Right lobe of liver (tissue), 6 donors: ENCODE data around the gene ADARB1. TPM values are rescaled to one million over a fixed set of nuclear protein-coding genes. Genes with fewer than 3 reads are reported as not detected.

ENCODE experiments used
- ATAC-seq, 4 donors: fragments of 200-7000 bp; cut with Tn5 transposase; one replicate each; pipeline ENCODE4 v1.9.1; 2020; ENCODE audit warnings: mild to moderate bottlenecking in 4 of 4, moderate library complexity in 4 of 4
- DNase-seq, 3 donors: peaks; one replicate each; pipeline ENCODE4 v3.0.0-alpha.2; 2020
- H3K27ac ChIP-seq, 3 donors: fragments of 200-600 bp; one replicate each; pipeline ENCODE4 v1.8.0; 2022
- H3K27me3 ChIP-seq, 2 donors: fragments of 200-600 bp; one replicate each; pipeline ENCODE4 v1.8.0; 2022
- H3K36me3 ChIP-seq, 4 donors: fragments of 200-600 bp; sonication (generic) in 1 of 4; one replicate each; pipeline versions ENCODE4 v1.5.1 to v1.8.0; 2017 to 2022; ENCODE audit warnings: control low read depth in 1 of 4
- H3K4me1 ChIP-seq, 4 donors: fragments of 200-600 bp; sonication (generic) in 1 of 4; one replicate each; pipeline versions ENCODE4 v1.5.1 to v1.8.0; 2017 to 2022; ENCODE audit warnings: control low read depth in 1 of 4
- H3K4me3 ChIP-seq, 3 donors: fragments of 200-600 bp; one replicate each; pipeline ENCODE4 v1.8.0; 2022
- H3K9me3 ChIP-seq, 4 donors: fragments of 200-600 bp; sonication (generic) in 1 of 4; one replicate each; pipeline versions ENCODE4 v1.5.1 to v1.8.0; 2017 to 2022; ENCODE audit warnings: control low read depth in 1 of 4
- CTCF ChIP-seq, 4 donors: fragments of 200-600 bp in 3 of 4; fragments of 450-650 bp in 1 of 4; IDR thresholded peaks; one replicate each; pipeline versions ENCODE4 v1.5.1 to v1.8.0; 2016 to 2022; ENCODE audit warnings: antibody characterized with exemption in 4 of 4, mild to moderate bottlenecking in 2 of 4
- POLR2A ChIP-seq: fragments of 450-650 bp; IDR thresholded peaks from one replicate; pipeline ENCODE4 v1.6.1; 2017; ENCODE audit warnings: antibody characterized with exemption, mild to moderate bottlenecking
- WGBS: methylation state at CpG from one replicate; pipeline ENCODE4 v1.1.6; 2018; ENCODE audit warnings: low coverage, low lambda C conversion rate; ENCODE audit not compliant: insufficient coverage; ENCODE audit errors: missing lambda C conversion rate; 5-methylcytosine and 5-hydroxymethylcytosine counted together
- intact Hi-C, 2 donors: fragments of 100-400 bp; cut with DNase I; formaldehyde crosslinking; loops; one replicate each; pipeline versions ENCODE4 v1.11.2 to v1.14.1; 2022
- total RNA-seq, 6 experiments: library from RNA; depleted of rRNA in 2 of 6; stranded (reverse); fragments of >200 nt in 2 of 6; fragmentation: NEBNext Ultra II Directional in 3 of 6; extraction: Animal tissue kit (Norgen Biotek cat#: 25700) in 3 of 6; gene quantifications; one replicate each; pipeline versions ENCODE4 v1.1.0 to v1.2.4, GENCODE V29; 2016 to 2023
- donor health status: DM: no; HTN: yes; CAD: no.
- donor health status: DM: no; HTN: no; CAD: no.
- donor health status: DM: no; HTN: no; CAD: no.
- donor health status: DM: no; HTN: yes; CAD: no.
- donor health status: DM: no; HTN: yes; CAD: no.

The ADARB1 gene
- total RNA-seq, 6 experiments from 2014 or later: 4.7 to 9.9 (median 8.6) TPM

DNA sequence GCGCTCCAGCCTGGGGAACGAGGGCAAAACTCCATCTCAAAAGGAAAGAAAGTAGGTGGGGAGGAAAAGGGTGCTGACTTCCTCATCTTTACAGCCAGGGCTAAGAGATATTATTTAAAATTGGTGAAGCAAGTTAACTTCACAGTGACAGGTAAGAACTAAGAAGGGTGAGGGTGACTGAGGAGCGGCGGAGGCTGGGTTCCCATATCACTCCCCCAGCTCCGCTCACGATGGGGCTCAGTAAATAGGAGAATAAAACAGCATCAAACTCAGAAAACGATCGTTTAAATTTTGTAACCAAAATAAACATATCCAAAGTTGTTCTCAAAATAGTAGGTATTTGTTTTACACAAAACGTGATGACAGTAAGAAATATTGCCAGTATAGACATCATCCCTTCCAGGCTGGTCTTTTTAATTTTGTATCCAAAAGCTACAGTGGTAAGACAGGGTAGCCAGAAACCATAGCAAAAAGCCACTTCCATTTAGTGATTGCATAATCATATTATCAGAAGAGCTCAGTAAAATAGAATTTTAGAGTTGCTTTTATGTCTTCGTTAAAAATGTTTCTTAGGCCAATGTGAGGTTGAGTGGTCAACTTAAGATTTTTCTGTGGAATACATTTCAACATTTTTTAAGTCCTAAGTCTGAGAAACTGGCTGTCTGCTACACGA lies 26.2 kb upstream of the ADARB1 start:
- H3K4me3 ChIP-seq: no peak overlapping the region
- no peak for TF ChIP-seq POLR2A
- no peak for TF ChIP-seq CTCF (IDR thresholded peaks at IDR 0.05)
- ATAC-seq: no peak
- H3K36me3 ChIP-seq: no peaks in the 10 kb centered on the region
- 72% methylated on average over 11 of the region's 11 CpGs for WGBS
- no peak overlapping the region for H3K27ac ChIP-seq
- H3K4me1 ChIP-seq: no peaks in the 10 kb centered on the region
- H3K27me3 ChIP-seq: no peaks in the 10 kb centered on the region
- intact Hi-C loops: no loop called here
- DNase-seq: no peak
- H3K9me3 ChIP-seq: no peaks in the 10 kb centered on the region

DNA sequence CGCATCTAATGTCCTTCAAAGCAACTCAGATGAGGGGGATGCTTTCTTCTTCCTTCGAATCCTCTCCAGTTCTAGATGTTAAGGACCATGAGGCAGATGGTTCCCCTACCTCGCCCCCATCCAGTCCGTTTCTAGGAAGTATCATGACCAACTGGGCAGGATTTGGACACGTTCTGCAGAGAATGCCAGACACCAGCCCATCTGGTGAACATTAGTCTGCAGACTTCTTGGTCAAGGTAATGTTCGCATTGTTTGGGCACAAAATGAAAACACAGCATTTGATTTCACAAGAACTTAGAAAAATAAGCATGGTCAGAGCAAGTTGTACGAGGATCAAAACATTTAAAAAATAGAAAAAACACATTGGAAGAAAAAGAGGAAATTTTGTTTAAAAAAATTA lies 25.4 kb upstream of the ADARB1 start:
- Histone ChIP-seq H3K9me3 (no peaks in the 10 kb centered on the region), H3K4me1 (no peaks in the 10 kb centered on the region), H3K4me3 (no peak overlapping the region), H3K27me3 (no peaks in the 10 kb centered on the region), H3K27ac (no peak overlapping the region), H3K36me3 (no peaks in the 10 kb centered on the region)
- DNase-seq (no peak), ATAC-seq (no peak)
- intact Hi-C loops: no loop called here
- no peak for TF ChIP-seq CTCF (IDR thresholded peaks at IDR 0.05)
- WGBS: 54% methylated on average over 7 of the region's 7 CpGs

- WGBS: 84% methylated on average over 7 of the region's 12 CpGs
- peak in 1 of 4 donors; percentile 32 for ATAC-seq
- no peak overlapping the region for H3K27ac ChIP-seq
These were observed 24.6 kb upstream of the ADARB1 start for GRCh38 chr21:45049714-45050344.

GRCh38 chr21:45050345-45050796 lies 24.0 kb upstream of the ADARB1 start:
- ATAC-seq: no peak

More at GRCh38 chr21:45049714-45050344, 24.6 kb upstream of the ADARB1 start:
- intact Hi-C loops: no loop called here
- no peaks in the 10 kb centered on the region for H3K9me3 ChIP-seq
- no peaks in the 10 kb centered on the region for H3K36me3 ChIP-seq
- H3K27me3 ChIP-seq: no peaks in the 10 kb centered on the region
- H3K4me3 ChIP-seq: no peak overlapping the region
- TF ChIP-seq POLR2A (no peak), CTCF (IDR thresholded peaks at IDR 0.05) (no peak)
- DNase-seq: peak in 1 of 3 donors; percentile 31
- no peaks in the 10 kb centered on the region for H3K4me1 ChIP-seq

More at GRCh38 chr21:45050345-45050796, 24.0 kb upstream of the ADARB1 start:
- no peaks in the 10 kb centered on the region for H3K36me3 ChIP-seq
- H3K4me1 ChIP-seq: no peaks in the 10 kb centered on the region
- H3K27me3 ChIP-seq: no peaks in the 10 kb centered on the region
- no peak overlapping the region for H3K4me3 ChIP-seq
- WGBS: 73% methylated on average over 8 of the region's 14 CpGs
- TF ChIP-seq POLR2A: no peak
- no peak for TF ChIP-seq CTCF (IDR thresholded peaks at IDR 0.05)
- no peaks in the 10 kb centered on the region for H3K9me3 ChIP-seq
- no peak for DNase-seq
- intact Hi-C loops: no loop called here
- no peak overlapping the region for H3K27ac ChIP-seq
